OCI-LY1 (cell line): Measurements from ENCODE around the gene TMOD2.

ENCODE experiments used
- CTCF ChIP-seq: fragments of 200-600 bp; sonication (generic), shearing (Covaris generic); IDR thresholded peaks from 2 replicates; pipeline ENCODE4 v1.5.1; 2017; ENCODE audit warnings: mild to moderate bottlenecking, antibody characterized with exemption, low read length, moderate library complexity, mixed read lengths
- EZH2 ChIP-seq: fragments of 200-600 bp; sonication (generic), shearing (Covaris generic); IDR thresholded peaks from 2 replicates; pipeline ENCODE4 v1.8.0; 2017; ENCODE audit warnings: borderline replicate concordance, mixed run types, mild to moderate bottlenecking, antibody characterized with exemption, low read length, moderate library complexity, mixed read lengths

GRCh38 chr15:51708013-51708412 lies 43.4 kb upstream of the TMOD2 start:
- no peak for TF ChIP-seq CTCF
- no peak for TF ChIP-seq EZH2
